Right lobe of liver (tissue), 4 donors: ENCODE results near the gene RPS27L.

Experiments used
- CTCF ChIP-seq, 4 donors: fragments of 200-600 bp in 3 of 4; fragments of 450-650 bp in 1 of 4; IDR thresholded peaks; one replicate each; pipeline versions ENCODE4 v1.5.1 to v1.8.0; 2016 to 2022; ENCODE audit warnings: antibody characterized with exemption in 4 of 4, mild to moderate bottlenecking in 2 of 4
- POLR2A ChIP-seq: fragments of 450-650 bp; IDR thresholded peaks from one replicate; pipeline ENCODE4 v1.6.1; 2017; ENCODE audit warnings: antibody characterized with exemption, mild to moderate bottlenecking
- donor health status: DM: no; HTN: no; CAD: no.
- donor health status: DM: no; HTN: no; CAD: no.
- donor health status: DM: no; HTN: yes; CAD: no.

- TF ChIP-seq POLR2A (no peak), CTCF (IDR thresholded peaks at IDR 0.05) (no peak)
Observed at GRCh38 chr15:63118854-63119253, 38.4 kb downstream of the RPS27L start.
